GM21825 (cell line): ENCODE results near the gene CCN2.
"Not testable (repeated sequence)": the region's sequence is repeated elsewhere in the genome, so short reads cannot be mapped to it uniquely, and the experiment has no call there.

Source experiments
- ATAC-seq: cut with Tn5 transposase; IDR thresholded peaks from one replicate; pipeline ENCODE4 v1.9.1; 2021; ENCODE audit warnings: mild to moderate bottlenecking, moderate library complexity; ENCODE audit not compliant: unreplicated experiment

The CCN2 gene

GRCh38 chr6:131946404-131946991 lies 4.7 kb downstream of the CCN2 start:
- ATAC-seq = no peak

GRCh38 chr6:131945971-131946370 lies 5.2 kb downstream of the CCN2 start:
- ATAC-seq = no peak

- ATAC-seq = no peak
Measured at GRCh38 chr6:131937703-131938631, 13.2 kb downstream of the CCN2 start.

GRCh38 chr6:131937226-131937625 lies 13.9 kb downstream of the CCN2 start:
- no peak for ATAC-seq

GRCh38 chr6:131936156-131936555 lies 15.0 kb downstream of the CCN2 start:
- no peak for ATAC-seq

GRCh38 chr6:131931063-131931750 lies 20.0 kb downstream of the CCN2 start:
- no peak for ATAC-seq

- no peak for ATAC-seq
Measured at GRCh38 chr6:131929976-131930375, 21.2 kb downstream of the CCN2 start.

- ATAC-seq = no peak
Measured at GRCh38 chr6:131929264-131929663, 21.9 kb downstream of the CCN2 start.

- no peak for ATAC-seq
Measured at GRCh38 chr6:131924881-131925474, 26.2 kb downstream of the CCN2 start.

- ATAC-seq = no peak
Measured at GRCh38 chr6:131923356-131923755, 27.8 kb downstream of the CCN2 start.

- ATAC-seq = no peak
Measured at GRCh38 chr6:131920656-131921055, 30.5 kb downstream of the CCN2 start.

- ATAC-seq = no peak
Measured at GRCh38 chr6:131918650-131919355, 32.4 kb downstream of the CCN2 start.

GRCh38 chr6:131917763-131918649 lies 33.2 kb downstream of the CCN2 start:
- ATAC-seq = no peak

- ATAC-seq = no peak
Measured at GRCh38 chr6:131917318-131917717, 33.9 kb downstream of the CCN2 start.

- no peak for ATAC-seq
Measured at GRCh38 chr6:131916847-131917246, 34.3 kb downstream of the CCN2 start.

GRCh38 chr6:131916091-131916796 lies 34.9 kb downstream of the CCN2 start:
- not testable (repeated sequence) for ATAC-seq

- peak; percentile 75 for ATAC-seq
Measured at GRCh38 chr6:131914967-131915751, 36.0 kb downstream of the CCN2 start.

- ATAC-seq = no peak
Measured at GRCh38 chr6:131914234-131914633, 36.9 kb downstream of the CCN2 start.
